ENCODE data around the gene CLPTM1L. TPM values are rescaled to one million over a fixed set of nuclear protein-coding genes. Genes with fewer than 3 reads are reported as not detected.
"Not testable (repeated sequence)": the region's sequence is repeated elsewhere in the genome, so short reads cannot be mapped to it uniquely, and the experiment has no call there.

Gene CLPTM1L
- total RNA-seq, 4 donors from 2014 or later = 78.0 to 143 (median 104) TPM

- H3K27me3 ChIP-seq = peaks cover 20% of the 10 kb centered on the region
- no peak for TF ChIP-seq CTCF (IDR thresholded peaks at IDR 0.05)
- no peak for TF ChIP-seq POLR2A (IDR thresholded peaks at IDR 0.05)
- no peak for TF ChIP-seq POLR2AphosphoS5 (IDR thresholded peaks at IDR 0.05)
- TF ChIP-seq EP300 (IDR thresholded peaks at IDR 0.05; ENCODE audit: low read depth) = no peak
- no peak overlapping the region for H3K4me3 ChIP-seq
- peaks cover 0 to 5% (median 0%) of the 10 kb centered on the region in 4 donors for H3K4me1 ChIP-seq
- H3K9me3 ChIP-seq = no peaks in the 10 kb centered on the region
- no peak overlapping the region for H3K27ac ChIP-seq
- intact Hi-C loops (cut with DNase I; ENCODE audit: low total_unique reads) = no loop called here
- in situ Hi-C loops (cut with MboI; ENCODE audit: low pct_ligation_motif_present in 1 of 4, low pct_unique_long_range_greater_than_20kb in 1 of 4, low sequenced_read_pairs in 3 of 4) = no loop called here
- DNase-seq = no peak
- 87 to 95% methylated on average over 3 to 37 of the region's 37 CpGs for WGBS, 2 donors (ENCODE audit: low coverage in 1 of 2)
- no peaks in the 10 kb centered on the region for H3K36me3 ChIP-seq
Observed at GRCh38 chr5:1288439-1289335, 56.2 kb downstream of the CLPTM1L start.

GRCh38 chr5:1285883-1286291, 59.0 kb downstream of the CLPTM1L start:
- no peaks in the 10 kb centered on the region for H3K36me3 ChIP-seq
- H3K4me1 ChIP-seq = no peaks in the 10 kb centered on the region
- WGBS, 2 donors (ENCODE audit: low coverage in 1 of 2) = 95% methylated on average over 25 of the region's 25 CpGs; no CpG with 5 or more reads in 1 of the 2 donors
- H3K4me3 ChIP-seq = no peak overlapping the region
- H3K27me3 ChIP-seq = peaks cover 5% of the 10 kb centered on the region
- TF ChIP-seq POLR2AphosphoS5 (IDR thresholded peaks at IDR 0.05) (no peak), POLR2A (IDR thresholded peaks at IDR 0.05) (no peak), CTCF (IDR thresholded peaks at IDR 0.05) (no peak), EP300 (IDR thresholded peaks at IDR 0.05; ENCODE audit: low read depth) (no peak)
- no peaks in the 10 kb centered on the region for H3K9me3 ChIP-seq
- intact Hi-C loops (cut with DNase I; ENCODE audit: low total_unique reads) (no loop called here), in situ Hi-C loops (cut with MboI; ENCODE audit: low pct_ligation_motif_present in 1 of 4, low pct_unique_long_range_greater_than_20kb in 1 of 4, low sequenced_read_pairs in 3 of 4) (no loop called here)
- no peak for DNase-seq
- no peak overlapping the region for H3K27ac ChIP-seq

GRCh38 chr5:1285141-1285540, 59.8 kb downstream of the CLPTM1L start:
- Histone ChIP-seq H3K4me1 (no peaks in the 10 kb centered on the region), H3K36me3 (no peaks in the 10 kb centered on the region), H3K27ac (no peak overlapping the region), H3K9me3 (no peaks in the 10 kb centered on the region), H3K27me3 (peaks cover 5% of the 10 kb centered on the region), H3K4me3 (no peak overlapping the region)
- WGBS, 2 donors (ENCODE audit: low coverage in 1 of 2) = 85 to 92% methylated on average over 2 to 12 of the region's 12 CpGs
- in situ Hi-C loops (cut with MboI; ENCODE audit: low pct_ligation_motif_present in 1 of 4, low pct_unique_long_range_greater_than_20kb in 1 of 4, low sequenced_read_pairs in 3 of 4) = no loop called here
- no peak for DNase-seq
- intact Hi-C loops (cut with DNase I; ENCODE audit: low total_unique reads) = no loop called here
- no peak for TF ChIP-seq EP300 (IDR thresholded peaks at IDR 0.05; ENCODE audit: low read depth)
- no peak for TF ChIP-seq CTCF (IDR thresholded peaks at IDR 0.05)
- no peak for TF ChIP-seq POLR2AphosphoS5 (IDR thresholded peaks at IDR 0.05)
- TF ChIP-seq POLR2A (IDR thresholded peaks at IDR 0.05) = no peak

- H3K9me3 ChIP-seq; H3K27ac ChIP-seq; in situ Hi-C loops (cut with MboI; ENCODE audit: low pct_ligation_motif_present in 1 of 4, low pct_unique_long_range_greater_than_20kb in 1 of 4, low sequenced_read_pairs in 3 of 4); DNase-seq; H3K4me3 ChIP-seq; H3K4me1 ChIP-seq; H3K36me3 ChIP-seq; intact Hi-C loops (cut with DNase I; ENCODE audit: low total_unique reads); H3K27me3 ChIP-seq: not testable (repeated sequence)
- 81 to 90% methylated on average over 2 to 26 of the region's 27 CpGs for WGBS, 2 donors (ENCODE audit: low coverage in 1 of 2)
Observed at GRCh38 chr5:1284336-1284970, 60.4 kb downstream of the CLPTM1L start.

GRCh38 chr5:1283729-1284041, 61.2 kb downstream of the CLPTM1L start:
- H3K27ac ChIP-seq; H3K9me3 ChIP-seq; DNase-seq; H3K4me3 ChIP-seq; intact Hi-C loops (cut with DNase I; ENCODE audit: low total_unique reads); in situ Hi-C loops (cut with MboI; ENCODE audit: low pct_ligation_motif_present in 1 of 4, low pct_unique_long_range_greater_than_20kb in 1 of 4, low sequenced_read_pairs in 3 of 4); H3K27me3 ChIP-seq; H3K36me3 ChIP-seq; H3K4me1 ChIP-seq: not testable (repeated sequence)
- 89% methylated on average over 16 of the region's 16 CpGs; no CpG with 5 or more reads in 1 of the 2 donors for WGBS, 2 donors (ENCODE audit: low coverage in 1 of 2)

- H3K27ac ChIP-seq; H3K27me3 ChIP-seq; intact Hi-C loops (cut with DNase I; ENCODE audit: low total_unique reads); H3K4me1 ChIP-seq; in situ Hi-C loops (cut with MboI; ENCODE audit: low pct_ligation_motif_present in 1 of 4, low pct_unique_long_range_greater_than_20kb in 1 of 4, low sequenced_read_pairs in 3 of 4); H3K4me3 ChIP-seq; H3K36me3 ChIP-seq; H3K9me3 ChIP-seq; DNase-seq: not testable (repeated sequence)
- WGBS, 2 donors (ENCODE audit: low coverage in 1 of 2) = 89 to 93% methylated on average over 10 to 40 of the region's 40 CpGs
Observed at GRCh38 chr5:1282993-1283728, 61.7 kb downstream of the CLPTM1L start.

Measured in transverse colon (tissue), 4 donors.